ENCODE data around the gene NR6A1. TPM values are rescaled to one million over a fixed set of nuclear protein-coding genes. Genes with fewer than 3 reads are reported as not detected.

Gene NR6A1
- total RNA-seq, 4 donors from 2014 or later, result 1.8 to 2.8 (median 2.0) TPM

DNA sequence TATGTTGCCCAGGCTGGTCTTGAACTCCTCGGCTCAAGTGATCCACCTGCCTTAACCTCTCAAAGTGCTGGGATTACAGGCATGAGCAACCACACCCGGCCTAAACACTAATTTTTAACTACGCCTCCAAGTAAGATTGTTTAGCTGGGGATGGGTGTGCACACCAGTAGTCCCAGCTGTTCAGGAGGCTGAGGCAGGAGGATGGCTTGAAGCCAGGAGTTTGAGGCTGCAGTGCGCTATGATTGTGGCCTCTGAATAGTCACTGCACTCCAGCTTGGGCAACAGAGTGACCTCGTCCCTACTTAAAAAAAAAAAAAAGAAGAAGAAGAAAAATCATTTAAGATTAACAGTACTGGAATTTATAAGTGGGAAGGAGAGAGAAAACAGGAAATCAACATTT, 173.1 kb downstream of the NR6A1 start:
- H3K27me3 ChIP-seq, result no peaks in the 10 kb centered on the region
- H3K4me1 ChIP-seq, result peaks cover 13 to 18% (median 17%) of the 10 kb centered on the region in 4 donors
- TF ChIP-seq POLR2AphosphoS5 (IDR thresholded peaks at IDR 0.05) (no peak), EP300 (IDR thresholded peaks at IDR 0.05) (no peak), POLR2A (IDR thresholded peaks at IDR 0.05; ENCODE audit: low read depth) (no peak)
- TF ChIP-seq, protein P1, sequence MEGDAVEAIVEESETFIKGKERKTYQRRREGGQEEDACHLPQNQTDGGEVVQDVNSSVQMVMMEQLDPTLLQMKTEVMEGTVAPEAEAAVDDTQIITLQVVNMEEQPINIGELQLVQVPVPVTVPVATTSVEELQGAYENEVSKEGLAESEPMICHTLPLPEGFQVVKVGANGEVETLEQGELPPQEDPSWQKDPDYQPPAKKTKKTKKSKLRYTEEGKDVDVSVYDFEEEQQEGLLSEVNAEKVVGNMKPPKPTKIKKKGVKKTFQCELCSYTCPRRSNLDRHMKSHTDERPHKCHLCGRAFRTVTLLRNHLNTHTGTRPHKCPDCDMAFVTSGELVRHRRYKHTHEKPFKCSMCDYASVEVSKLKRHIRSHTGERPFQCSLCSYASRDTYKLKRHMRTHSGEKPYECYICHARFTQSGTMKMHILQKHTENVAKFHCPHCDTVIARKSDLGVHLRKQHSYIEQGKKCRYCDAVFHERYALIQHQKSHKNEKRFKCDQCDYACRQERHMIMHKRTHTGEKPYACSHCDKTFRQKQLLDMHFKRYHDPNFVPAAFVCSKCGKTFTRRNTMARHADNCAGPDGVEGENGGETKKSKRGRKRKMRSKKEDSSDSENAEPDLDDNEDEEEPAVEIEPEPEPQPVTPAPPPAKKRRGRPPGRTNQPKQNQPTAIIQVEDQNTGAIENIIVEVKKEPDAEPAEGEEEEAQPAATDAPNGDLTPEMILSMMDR (IDR thresholded peaks at IDR 0.05), result no peak
- no peak overlapping the region for H3K4me3 ChIP-seq
- intact Hi-C loops (cut with DNase I), result no loop called here
- H3K27ac ChIP-seq (replicated peaks in 1 of 4), result no peak overlapping the region
- DNase-seq (ENCODE audit: extremely low spot score), result no peak
- no peaks in the 10 kb centered on the region for H3K9me3 ChIP-seq
- WGBS, result 94% methylated on average over 5 of the region's 5 CpGs
- H3K36me3 ChIP-seq, result no peaks in the 10 kb centered on the region

DNA sequence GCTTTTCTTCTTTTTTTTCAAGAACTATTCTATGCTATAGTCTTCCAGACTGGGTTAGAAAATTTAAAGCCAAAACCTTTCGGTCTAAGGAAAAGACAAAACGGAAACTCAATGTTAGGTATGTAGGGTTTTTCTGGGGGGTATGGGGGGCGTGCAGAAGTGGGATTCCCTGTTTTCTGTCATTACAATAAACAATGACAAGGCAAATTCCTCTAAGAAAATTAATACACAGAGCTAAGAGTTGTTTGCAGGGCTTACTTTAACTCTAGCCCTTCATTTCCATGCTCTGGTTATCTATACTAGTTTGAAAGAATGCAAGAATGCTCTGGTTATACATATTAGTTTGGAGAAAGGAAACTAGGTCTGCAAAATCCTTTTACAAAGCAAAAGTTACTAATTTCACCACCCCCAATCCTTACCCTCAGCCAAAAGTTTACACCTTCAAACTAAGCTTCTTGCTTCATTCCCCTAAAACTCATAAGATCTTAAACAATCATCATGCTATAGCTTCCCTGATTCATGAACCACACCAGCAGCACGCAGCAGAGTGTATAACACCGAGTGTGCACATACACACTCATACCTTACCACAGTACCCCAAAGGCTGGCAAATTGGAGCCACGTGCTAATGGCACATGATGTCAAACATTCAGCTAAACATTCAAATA, 174.8 kb downstream of the NR6A1 start:
- Histone ChIP-seq H3K27me3 (no peaks in the 10 kb centered on the region), H3K9me3 (no peaks in the 10 kb centered on the region), H3K4me3 (no peak overlapping the region), H3K36me3 (no peaks in the 10 kb centered on the region), H3K4me1 (peaks cover 13 to 18% (median 17%) of the 10 kb centered on the region in 4 donors), H3K27ac (replicated peaks in 1 of 4) (no peak overlapping the region)
- intact Hi-C loops (cut with DNase I), result no loop called here
- TF ChIP-seq EP300 (IDR thresholded peaks at IDR 0.05), result no peak
- no peak for TF ChIP-seq POLR2AphosphoS5 (IDR thresholded peaks at IDR 0.05)
- TF ChIP-seq, protein P1 (IDR thresholded peaks at IDR 0.05), result no peak
- TF ChIP-seq POLR2A (IDR thresholded peaks at IDR 0.05; ENCODE audit: low read depth), result no peak
- 84% methylated on average over 6 of the region's 6 CpGs for WGBS
- no peak for DNase-seq (ENCODE audit: extremely low spot score)

DNA sequence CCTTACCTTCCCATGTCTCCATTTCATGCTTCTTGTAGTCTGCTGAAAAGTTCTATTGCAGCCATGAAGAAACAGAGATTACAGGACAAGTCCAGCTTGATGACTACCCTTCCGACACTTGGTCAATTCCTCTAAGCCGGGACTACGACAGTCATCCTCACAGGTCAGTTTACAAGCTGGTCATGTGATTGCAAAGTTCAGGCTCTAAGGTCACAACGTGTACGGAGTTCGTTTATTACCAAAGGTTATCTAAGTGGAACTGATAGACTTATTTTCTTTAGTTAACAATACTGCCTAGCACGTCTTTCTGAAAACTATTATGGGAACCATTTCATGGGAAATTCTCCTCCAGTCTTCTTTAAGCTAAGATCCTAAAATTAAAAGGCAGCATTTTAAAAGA, 175.4 kb downstream of the NR6A1 start:
- no peaks in the 10 kb centered on the region for H3K36me3 ChIP-seq
- H3K27ac ChIP-seq (replicated peaks in 1 of 4), result no peak overlapping the region
- WGBS, result 89% methylated on average over 7 of the region's 7 CpGs
- TF ChIP-seq POLR2AphosphoS5 (IDR thresholded peaks at IDR 0.05), result no peak
- no peak for TF ChIP-seq EP300 (IDR thresholded peaks at IDR 0.05)
- TF ChIP-seq POLR2A (IDR thresholded peaks at IDR 0.05; ENCODE audit: low read depth), result no peak
- TF ChIP-seq, protein P1 (IDR thresholded peaks at IDR 0.05), result no peak
- no peak overlapping the region for H3K4me3 ChIP-seq
- peaks cover 13 to 18% (median 17%) of the 10 kb centered on the region in 4 donors for H3K4me1 ChIP-seq
- intact Hi-C loops (cut with DNase I), result no loop called here
- H3K9me3 ChIP-seq, result no peaks in the 10 kb centered on the region
- H3K27me3 ChIP-seq, result no peaks in the 10 kb centered on the region
- no peak for DNase-seq (ENCODE audit: extremely low spot score)

DNA sequence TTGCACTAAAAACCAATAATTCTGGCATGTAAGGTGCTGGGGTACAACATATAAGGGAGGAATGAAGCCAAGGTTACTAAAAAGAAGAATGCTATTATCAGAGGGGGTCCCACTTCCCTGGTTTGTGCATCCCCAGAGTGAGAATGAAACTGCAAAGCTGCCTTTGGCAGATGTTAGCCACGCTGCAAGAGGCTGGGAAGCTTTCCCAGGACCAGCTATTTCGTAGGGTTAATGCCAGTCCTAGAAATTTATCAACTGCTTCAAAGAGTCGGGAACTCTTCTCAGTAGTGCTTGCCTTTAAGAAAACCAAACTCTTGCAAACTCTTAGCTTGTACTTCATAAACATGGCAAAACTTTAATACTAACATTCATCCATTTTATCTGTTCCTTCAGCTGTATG, 176.4 kb downstream of the NR6A1 start:
- TF ChIP-seq POLR2AphosphoS5 (IDR thresholded peaks at IDR 0.05) (no peak), EP300 (IDR thresholded peaks at IDR 0.05) (no peak), POLR2A (IDR thresholded peaks at IDR 0.05; ENCODE audit: low read depth) (no peak)
- TF ChIP-seq, protein P1 (IDR thresholded peaks at IDR 0.05), result no peak
- WGBS, result 33% methylated on average over 3 of the region's 3 CpGs
- no peak for DNase-seq (ENCODE audit: extremely low spot score)
- H3K9me3 ChIP-seq, result no peaks in the 10 kb centered on the region
- H3K27me3 ChIP-seq, result no peaks in the 10 kb centered on the region
- intact Hi-C loops (cut with DNase I), result no loop called here
- H3K27ac ChIP-seq (replicated peaks in 1 of 4), result no peak overlapping the region
- no peaks in the 10 kb centered on the region for H3K36me3 ChIP-seq
- no peak overlapping the region for H3K4me3 ChIP-seq
- H3K4me1 ChIP-seq, result peaks cover 13 to 18% (median 17%) of the 10 kb centered on the region in 4 donors

DNA sequence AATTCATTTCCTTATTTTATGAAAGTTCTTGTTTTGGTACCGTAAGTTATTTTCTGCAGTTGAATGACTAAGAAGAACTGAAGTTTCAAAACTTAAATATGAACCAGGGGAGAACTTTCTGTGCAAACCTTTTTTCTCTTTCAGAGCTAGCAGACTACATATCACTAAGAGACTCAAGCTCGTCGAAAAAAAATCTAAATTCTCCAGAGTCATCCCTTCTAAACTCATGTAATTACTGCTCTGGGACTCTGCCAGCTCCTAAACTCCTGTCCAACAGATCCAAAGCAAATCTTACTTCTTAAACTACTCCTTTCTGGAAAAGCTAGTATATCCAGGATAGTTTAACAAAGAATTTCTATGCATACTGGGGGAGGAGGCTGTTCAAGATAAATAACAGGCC, 176.9 kb downstream of the NR6A1 start:
- Histone ChIP-seq H3K9me3 (no peaks in the 10 kb centered on the region), H3K36me3 (no peaks in the 10 kb centered on the region), H3K4me3 (no peak overlapping the region), H3K4me1 (peaks cover 13 to 18% (median 17%) of the 10 kb centered on the region in 4 donors), H3K27me3 (no peaks in the 10 kb centered on the region), H3K27ac (replicated peaks in 1 of 4) (no peak overlapping the region)
- DNase-seq (ENCODE audit: extremely low spot score), result no peak
- 46% methylated on average over 3 of the region's 3 CpGs for whole genome bisulfite sequencing
- TF ChIP-seq, protein P1 (IDR thresholded peaks at IDR 0.05), result no peak
- TF ChIP-seq POLR2AphosphoS5 (IDR thresholded peaks at IDR 0.05), result no peak
- intact Hi-C loops (cut with DNase I), result no loop called here

Measured in esophagus muscularis mucosa (tissue), 4 donors.